Esophagus muscularis mucosa (tissue), 4 donors: ENCODE data around the gene ELL3. TPM values are rescaled to one million over a fixed set of nuclear protein-coding genes. Genes with fewer than 3 reads are reported as not detected.

Experiments used
- DNase-seq: peaks from one replicate; pipeline ENCODE4 v3.0.0-alpha.2; 2017; ENCODE audit errors: extremely low spot score
- H3K27ac ChIP-seq, 4 donors: fragments of 200-600 bp; sonication (generic); replicated peaks in 1 of 4; 1 replicate in 3 of 4; 2 replicates in 1 of 4; pipeline ENCODE4 v1.5.1; 2016 to 2019; ENCODE audit warnings: mild to moderate bottlenecking in 1 of 4
- H3K27me3 ChIP-seq, 4 donors: fragments of 200-600 bp; sonication (generic); one replicate each; pipeline versions ENCODE4 v1.5.1 to v1.6.0; 2016 to 2019
- H3K36me3 ChIP-seq, 4 donors: fragments of 200-600 bp; sonication (generic); one replicate each; pipeline ENCODE4 v1.5.1; 2016 to 2019
- H3K4me1 ChIP-seq, 4 donors: fragments of 200-600 bp; sonication (generic); one replicate each; pipeline ENCODE4 v1.5.1; 2016 to 2019
- H3K4me3 ChIP-seq, 4 donors: fragments of 200-600 bp; sonication (generic); 1 replicate in 2 of 4; 2 replicates in 2 of 4; pipeline ENCODE4 v1.5.1; 2016 to 2019; ENCODE audit warnings: mild to moderate bottlenecking in 4 of 4, moderate library complexity in 1 of 4
- H3K9me3 ChIP-seq, 4 donors: fragments of 200-600 bp; sonication (generic); 1 replicate in 3 of 4; 2 replicates in 1 of 4; pipeline ENCODE4 v1.5.1; 2016 to 2019
- CTCF ChIP-seq, 3 experiments: fragments of 200-600 bp in 2 of 3; fragments of 450-650 bp in 1 of 3; sonication (generic) in 2 of 3; IDR thresholded peaks; one replicate each; pipeline ENCODE4 v1.5.1; 2017 to 2019; ENCODE audit warnings: antibody characterized with exemption in 3 of 3, mild to moderate bottlenecking in 2 of 3, moderate library complexity in 1 of 3
- EP300 ChIP-seq: sonication (generic); formaldehyde crosslinking; IDR thresholded peaks from one replicate; pipeline ENCODE4 v1.6.1; 2017; ENCODE audit warnings: antibody characterized with exemption
- POLR2A ChIP-seq: fragments of 450-650 bp; IDR thresholded peaks from one replicate; pipeline ENCODE4 v1.6.1; 2017; ENCODE audit warnings: antibody characterized with exemption, moderate library complexity, mild to moderate bottlenecking, low read depth
- POLR2AphosphoS5 ChIP-seq, 2 donors: sonication (generic); formaldehyde crosslinking; IDR thresholded peaks; one replicate each; pipeline ENCODE4 v1.6.1; 2017; ENCODE audit warnings: antibody characterized with exemption in 2 of 2
- WGBS: methylation state at CpG from one replicate; pipeline ENCODE4 v1.1.5; 2018; 5-methylcytosine and 5-hydroxymethylcytosine counted together
- intact Hi-C: fragments of 100-400 bp; cut with DNase I; formaldehyde crosslinking; loops from one replicate; pipeline ENCODE4 v1.15.1; 2023
- total RNA-seq, 4 donors: library from RNA; depleted of rRNA; stranded (reverse); fragments of >200 nt; gene quantifications; one replicate each; pipeline versions ENCODE4 v1.1.0 to v1.2.1, GENCODE V29; 2016

The ELL3 gene
- total RNA-seq, 4 donors from 2014 or later: 3.0 to 7.7 (median 4.1) TPM

DNA sequence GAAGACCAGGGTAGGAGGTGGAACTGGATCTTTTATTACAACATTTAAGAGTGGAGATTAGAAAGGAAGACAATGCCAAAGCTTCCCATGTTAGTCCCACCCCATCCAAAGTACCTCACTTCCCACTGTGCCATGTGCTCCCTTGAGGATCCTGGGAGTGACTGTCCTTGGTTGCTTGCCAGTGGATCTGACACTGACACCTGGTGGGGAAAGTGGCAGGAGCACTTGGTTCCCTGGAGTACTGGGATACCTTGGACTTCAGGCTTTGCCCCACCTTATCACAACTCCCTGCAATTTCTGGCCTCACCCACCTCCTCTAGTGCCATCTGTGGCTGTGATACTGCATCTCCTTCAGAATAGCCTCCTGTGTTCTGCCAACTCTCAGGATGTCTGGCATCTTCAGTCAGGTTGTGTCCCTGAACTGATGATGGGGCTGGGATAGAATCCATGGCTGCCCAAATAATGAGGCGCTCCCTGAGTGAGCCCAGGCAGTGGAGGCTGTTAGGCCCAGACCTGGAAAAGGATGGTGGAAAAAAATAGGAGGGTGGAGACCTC is 1.3 kb downstream of the ELL3 start:
- peaks cover 19 to 36% (median 34%) of the 10 kb centered on the region in 4 donors for H3K36me3 ChIP-seq
- intact Hi-C loops: no loop called here
- peaks cover 9 to 27% (median 23%) of the 10 kb centered on the region in 4 donors for H3K4me1 ChIP-seq
- WGBS: 100% methylated on average over 1 of the region's 1 CpG
- H3K27me3 ChIP-seq: no peaks in the 10 kb centered on the region
- H3K27ac ChIP-seq: peak overlapping the region; percentile 84 to 94 (median 92)
- TF ChIP-seq CTCF (IDR thresholded peaks at IDR 0.05): peak; percentile 16 to 27 (median 26)
- no peak for TF ChIP-seq EP300
- no peak for TF ChIP-seq POLR2A
- TF ChIP-seq POLR2AphosphoS5 (IDR thresholded peaks at IDR 0.05): peak; percentile 23 to 31
- H3K9me3 ChIP-seq: no peaks in the 10 kb centered on the region
- no peak for DNase-seq
- H3K4me3 ChIP-seq: peak overlapping the region in 1 of 4 donors; percentile 69

DNA sequence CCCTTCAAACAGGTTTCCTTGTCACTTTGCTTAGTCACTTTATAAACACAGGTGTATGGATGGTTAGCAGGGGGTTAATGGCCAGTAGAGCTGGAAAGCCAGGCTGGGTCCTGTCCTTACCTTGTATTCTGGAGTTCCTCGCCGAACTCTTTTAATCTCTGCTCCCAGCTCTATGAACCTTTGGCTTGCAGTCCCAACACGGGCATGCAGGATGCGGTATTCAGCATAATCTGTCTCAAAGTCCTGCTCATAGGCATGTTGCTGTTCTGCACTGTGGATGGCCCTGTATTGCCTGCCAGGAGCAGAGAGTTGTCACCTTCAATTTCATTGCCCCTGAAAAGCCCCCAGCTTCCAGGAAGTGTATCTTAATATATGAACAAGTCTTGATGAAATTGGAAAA is 2.7 kb downstream of the ELL3 start:
- Histone ChIP-seq H3K9me3 (no peaks in the 10 kb centered on the region), H3K36me3 (peaks cover 24 to 48% (median 46%) of the 10 kb centered on the region in 4 donors), H3K27ac (peak overlapping the region in 1 of 4 donors; percentile 94), H3K4me3 (no peak overlapping the region), H3K4me1 (peaks cover 9 to 27% (median 23%) of the 10 kb centered on the region in 4 donors), H3K27me3 (no peaks in the 10 kb centered on the region)
- no peak for TF ChIP-seq POLR2AphosphoS5 (IDR thresholded peaks at IDR 0.05)
- no peak for TF ChIP-seq EP300
- TF ChIP-seq POLR2A: no peak
- TF ChIP-seq CTCF (IDR thresholded peaks at IDR 0.05): no peak
- DNase-seq: no peak
- intact Hi-C loops: no loop called here
- 74% methylated on average over 4 of the region's 4 CpGs for WGBS

DNA sequence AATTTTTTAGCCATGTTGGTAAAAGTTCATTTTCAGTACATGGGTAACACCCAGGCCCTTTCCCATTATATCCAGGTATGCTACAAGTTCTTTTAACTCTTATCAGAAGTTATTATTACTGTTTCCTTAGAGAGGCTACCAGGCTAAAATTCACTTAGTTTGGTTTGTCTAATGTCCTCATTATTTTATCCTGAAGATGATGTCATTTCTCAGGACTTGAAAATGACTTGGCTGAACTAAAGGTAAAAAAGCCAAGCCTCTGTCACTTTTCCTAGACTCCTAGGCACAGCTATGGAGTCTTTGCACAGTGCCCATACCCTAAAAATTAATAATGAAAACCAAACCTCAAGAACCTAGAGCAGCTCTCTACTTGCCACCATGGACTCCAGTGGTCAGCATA is 4.1 kb downstream of the ELL3 start:
- Histone ChIP-seq H3K4me3 (no peak overlapping the region), H3K27me3 (no peaks in the 10 kb centered on the region), H3K9me3 (no peaks in the 10 kb centered on the region), H3K4me1 (peaks cover 4 to 21% (median 17%) of the 10 kb centered on the region in 4 donors), H3K27ac (no peak overlapping the region), H3K36me3 (peaks cover 36 to 63% (median 61%) of the 10 kb centered on the region in 4 donors)
- TF ChIP-seq CTCF (IDR thresholded peaks at IDR 0.05) (no peak), POLR2A (no peak)
- intact Hi-C loops: no loop called here
- DNase-seq: no peak

DNA sequence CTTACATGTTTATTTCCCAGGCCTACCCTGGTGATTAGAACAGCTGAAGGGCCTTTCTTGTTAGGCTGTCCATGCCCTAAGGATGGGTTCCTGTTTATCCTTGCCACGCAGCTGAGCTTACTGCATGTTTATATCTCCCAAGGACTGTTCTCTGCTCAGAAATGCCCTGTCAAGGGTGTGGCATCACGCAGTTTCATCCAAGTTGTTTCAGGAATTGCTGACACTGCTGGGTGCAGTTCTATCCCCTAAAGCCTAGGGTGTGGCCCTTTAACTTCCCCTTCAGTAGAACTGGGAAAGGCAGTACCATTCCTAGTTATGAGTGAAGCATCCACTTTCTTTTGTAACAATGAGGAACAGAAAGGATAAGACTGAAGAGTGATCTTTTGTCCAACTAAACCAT is 5.0 kb downstream of the ELL3 start:
- peaks cover 4 to 15% (median 14%) of the 10 kb centered on the region in 4 donors for H3K4me1 ChIP-seq
- H3K4me3 ChIP-seq: no peak overlapping the region
- intact Hi-C loops: no loop called here
- peak overlapping the region in 1 of 4 donors; percentile 5 for H3K27ac ChIP-seq
- no peak for DNase-seq
- no peaks in the 10 kb centered on the region for H3K9me3 ChIP-seq
- no peaks in the 10 kb centered on the region for H3K27me3 ChIP-seq
- H3K36me3 ChIP-seq: peaks cover 42 to 71% (median 69%) of the 10 kb centered on the region in 4 donors
- no peak for TF ChIP-seq POLR2A
- TF ChIP-seq EP300: no peak
- TF ChIP-seq CTCF (IDR thresholded peaks at IDR 0.05): no peak
- no peak for TF ChIP-seq POLR2AphosphoS5 (IDR thresholded peaks at IDR 0.05)
- 49% methylated on average over 2 of the region's 2 CpGs for WGBS
